NK-92 (cell line): ENCODE measurements around the gene ATP6V0D1.
"Not testable (repeated sequence)": the region's sequence is repeated elsewhere in the genome, so short reads cannot be mapped to it uniquely, and the experiment has no call there.

Experiments
- DNase-seq: peaks from one replicate; lab custom pipeline; 2025; ENCODE audit not compliant: unreplicated experiment; lab: John Stamatoyannopoulos, UW

The ATP6V0D1 gene

DNA sequence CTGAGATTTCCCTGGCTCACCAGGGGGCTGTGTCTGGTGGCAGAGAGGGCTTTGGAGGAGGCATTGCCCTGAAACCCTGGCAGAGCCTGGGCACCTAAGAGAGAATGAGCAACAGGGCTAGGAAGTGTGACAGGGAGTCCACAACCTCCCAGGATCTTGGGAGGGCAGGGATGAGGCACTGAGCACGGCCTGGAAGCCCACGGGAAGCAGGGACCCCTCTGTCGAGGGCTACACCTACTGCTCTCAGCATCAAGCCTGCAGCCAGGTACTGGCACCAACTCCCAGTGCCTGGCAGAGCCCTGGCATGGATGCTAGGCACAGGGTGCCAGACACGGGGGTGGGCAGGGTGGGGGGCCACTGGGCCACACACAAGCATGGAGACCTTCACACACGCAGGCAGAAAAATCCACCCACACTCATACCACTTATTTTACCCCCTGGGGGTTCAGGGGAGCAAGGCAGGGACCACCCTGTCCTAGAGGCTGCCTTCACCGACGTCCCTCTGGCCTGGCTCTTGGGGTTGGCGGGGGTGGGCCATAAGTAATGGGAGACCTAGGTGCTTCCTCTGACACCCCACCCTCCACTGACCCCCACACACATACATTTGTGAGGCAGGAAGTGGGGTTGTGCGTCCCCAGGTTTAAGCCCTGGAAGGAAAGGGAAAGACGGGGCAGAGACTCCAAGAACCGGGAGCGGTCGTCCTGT lies 51.0 kb downstream of the ATP6V0D1 start:
- no peak for DNase-seq

DNA sequence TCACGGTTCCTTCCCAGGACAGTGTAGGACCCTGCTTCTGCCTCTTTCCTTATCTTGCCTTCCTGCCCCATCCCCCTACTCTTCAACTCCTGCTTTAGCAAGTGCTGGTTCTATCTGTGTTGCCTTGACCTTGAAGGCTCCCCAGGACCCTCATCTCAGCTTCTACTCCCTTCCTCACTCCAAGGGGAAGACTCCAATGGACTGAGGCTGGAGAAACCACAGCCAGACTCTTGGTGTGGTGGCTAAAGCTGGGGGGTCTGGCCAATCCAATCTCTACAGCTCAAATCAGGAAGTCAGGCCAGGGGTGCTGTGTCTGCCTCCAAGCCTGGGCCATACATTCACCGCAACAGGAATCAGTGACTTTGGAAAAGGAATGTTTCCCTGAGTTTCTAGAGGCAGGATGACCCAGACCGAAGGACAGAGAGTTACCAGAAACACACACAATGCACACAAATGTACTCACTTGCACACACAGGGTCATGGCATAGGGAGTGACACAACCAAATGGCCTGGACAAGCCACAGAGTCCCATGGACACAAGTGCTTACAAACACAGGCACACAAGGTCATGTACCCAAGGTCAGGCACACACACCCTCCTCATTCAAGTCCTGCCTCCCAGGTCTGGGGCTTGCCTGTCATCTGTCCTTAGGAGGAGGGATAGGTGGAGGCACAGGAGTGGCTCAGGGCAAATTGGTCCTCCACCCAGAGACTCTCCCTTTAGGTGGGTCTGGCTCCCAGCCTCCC lies 51.7 kb downstream of the ATP6V0D1 start:
- no peak for DNase-seq

DNA sequence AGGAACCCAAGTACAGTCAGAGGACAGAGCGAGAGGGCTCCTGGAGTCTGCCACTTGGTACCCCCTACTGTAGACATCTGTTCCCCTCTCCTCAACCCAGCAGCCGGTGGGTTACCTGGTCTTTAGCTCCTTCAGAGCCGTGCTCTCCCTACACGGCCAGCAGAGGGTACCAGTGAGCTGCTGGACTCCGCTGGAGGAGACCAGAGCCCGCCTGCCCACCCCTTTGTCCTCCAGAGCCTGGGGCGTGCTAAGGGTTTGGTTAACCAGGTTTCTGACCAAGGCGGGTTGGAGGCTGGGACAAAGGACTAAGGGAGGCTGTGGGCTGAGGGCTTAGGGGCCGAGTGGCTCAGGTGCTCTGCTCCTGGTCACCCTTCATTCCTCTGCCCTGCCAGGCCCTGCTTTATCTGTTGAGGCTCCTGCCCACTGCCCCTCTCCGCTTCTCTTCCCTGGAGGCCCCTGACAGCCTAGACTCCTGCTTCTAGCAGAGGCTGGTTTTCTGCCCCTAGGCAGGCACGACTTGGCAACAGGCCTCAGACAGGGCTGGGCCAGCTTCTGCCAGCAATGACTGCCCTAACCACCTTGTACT lies 52.7 kb downstream of the ATP6V0D1 start:
- no peak for DNase-seq

DNA sequence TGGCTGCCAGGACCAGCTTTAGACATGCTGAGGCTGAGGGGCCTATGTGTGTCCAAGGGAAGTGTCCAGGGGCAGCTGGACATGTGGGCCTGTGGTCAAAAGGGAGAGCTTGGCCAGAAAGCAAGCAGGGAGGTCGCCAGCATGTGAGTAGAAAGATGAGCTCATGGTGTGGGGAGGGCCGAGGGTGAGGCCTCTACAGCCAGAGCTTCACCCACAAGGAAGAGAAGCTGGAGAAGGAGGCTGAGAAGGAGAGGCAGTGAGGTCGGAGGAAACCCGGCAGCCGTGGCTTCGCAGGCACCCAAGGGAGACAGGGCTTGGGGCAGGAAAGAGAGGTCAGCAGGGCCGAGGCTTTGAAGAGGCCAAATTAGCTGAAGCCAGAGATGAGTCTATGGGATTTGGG lies 54.0 kb downstream of the ATP6V0D1 start:
- DNase-seq, result no peak

DNA sequence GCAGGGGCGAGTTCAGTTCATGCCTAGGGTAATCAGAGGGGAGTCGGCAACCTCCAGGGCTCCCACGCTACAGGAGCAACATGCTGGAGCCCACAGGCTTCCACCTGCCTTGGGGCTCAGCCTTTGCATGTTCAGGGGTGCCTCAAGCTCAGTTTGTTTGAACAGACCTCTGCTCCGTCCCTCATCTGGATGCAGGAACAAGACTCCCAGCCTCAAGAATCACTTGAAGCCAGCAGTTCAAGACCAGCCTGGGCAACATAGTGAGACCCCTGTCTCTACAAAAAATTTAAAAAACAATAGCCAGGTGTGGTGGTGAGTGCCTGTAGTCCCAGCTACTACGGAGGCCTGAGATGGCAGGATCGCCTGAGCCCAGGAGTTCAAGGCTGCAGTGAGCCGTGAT lies 54.9 kb downstream of the ATP6V0D1 start:
- no peak for DNase-seq

DNA sequence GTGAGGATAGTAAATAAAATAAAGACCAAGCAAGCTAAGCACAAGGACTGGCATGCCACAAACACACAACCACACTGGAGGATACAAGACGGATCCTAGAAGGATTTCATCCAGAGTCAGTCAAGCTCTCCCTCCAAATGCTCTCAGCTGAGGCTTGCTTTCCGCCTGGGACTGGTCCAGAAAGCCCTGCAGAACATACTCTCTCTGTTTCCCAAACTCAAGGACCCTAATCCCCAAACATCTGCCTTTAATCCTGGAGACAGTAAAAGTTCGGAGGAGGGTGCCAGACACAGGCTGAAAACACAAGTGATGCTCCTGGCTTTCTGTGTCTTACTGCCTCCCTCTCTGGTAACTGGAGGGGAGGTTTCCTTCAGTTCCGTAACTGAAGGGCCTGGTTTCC lies 55.4 kb downstream of the ATP6V0D1 start:
- DNase-seq, result no peak

DNA sequence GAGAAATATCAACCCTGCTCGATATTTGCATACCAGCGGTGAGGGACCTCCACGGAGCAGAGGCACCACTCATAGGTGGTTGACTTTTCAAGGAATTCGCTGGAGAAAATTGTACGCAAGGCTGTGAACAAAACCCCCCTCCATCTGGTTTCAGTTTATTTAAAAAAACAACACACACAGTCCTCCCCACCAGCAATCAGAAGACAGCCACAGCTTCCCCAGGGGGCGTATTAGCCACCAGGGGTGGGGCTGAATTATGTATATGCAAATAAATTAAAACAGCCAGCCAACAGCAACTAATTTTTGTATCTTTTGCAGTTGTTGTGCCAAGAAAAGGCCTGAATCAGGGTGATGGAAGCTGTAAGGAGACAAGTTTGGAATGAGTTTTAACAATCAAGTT lies 55.9 kb downstream of the ATP6V0D1 start:
- DNase-seq, result no peak

DNA sequence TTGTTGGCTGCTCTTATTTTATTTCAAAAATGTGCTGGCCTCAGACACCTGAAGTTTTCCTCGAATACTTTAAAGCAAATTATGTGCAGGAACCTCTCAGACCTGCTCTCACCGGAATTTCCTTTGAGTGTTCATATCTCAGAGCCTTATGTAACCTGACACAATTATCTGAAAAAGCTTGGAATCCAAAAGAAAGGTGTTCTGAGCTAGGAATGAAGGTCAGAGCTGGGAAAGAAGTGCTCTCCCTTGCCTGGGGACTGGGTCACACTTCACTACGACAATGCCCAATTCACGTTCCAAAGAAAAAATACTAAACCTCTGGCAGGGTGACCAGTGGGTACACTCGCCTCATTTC lies 56.7 kb downstream of the ATP6V0D1 start:
- DNase-seq, result no peak

DNA sequence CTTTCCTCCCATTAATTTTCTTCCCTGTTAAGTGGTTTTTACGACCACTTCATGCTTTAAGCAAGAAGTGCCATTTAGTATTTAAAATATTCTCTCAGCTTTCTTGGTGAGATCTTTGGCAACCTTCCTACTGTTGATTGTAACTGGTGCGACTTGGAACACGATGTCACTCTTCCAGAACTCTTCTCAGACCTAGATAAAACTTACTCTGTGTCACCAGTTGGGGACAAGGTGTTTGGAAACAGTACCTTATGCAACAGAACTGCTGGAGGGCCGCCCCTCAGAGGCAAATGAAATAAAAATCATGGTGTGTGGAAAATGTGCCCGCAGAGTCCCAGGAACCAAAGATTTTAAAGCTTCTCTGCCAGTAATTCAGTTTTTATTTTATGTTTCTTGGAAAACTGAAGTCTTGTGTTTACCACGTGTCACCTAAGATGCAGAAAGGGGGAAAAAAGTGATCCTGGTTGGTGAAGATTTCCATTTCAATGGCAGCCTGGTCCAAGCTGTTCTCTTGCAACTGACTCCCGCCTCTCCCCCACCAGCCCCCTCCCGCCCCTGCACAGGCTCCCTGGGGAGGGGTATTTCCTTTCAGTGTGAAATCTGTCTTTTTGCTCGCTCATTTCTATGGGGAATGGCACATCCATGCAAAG lies 57.2 kb downstream of the ATP6V0D1 start:
- no peak for DNase-seq

DNA sequence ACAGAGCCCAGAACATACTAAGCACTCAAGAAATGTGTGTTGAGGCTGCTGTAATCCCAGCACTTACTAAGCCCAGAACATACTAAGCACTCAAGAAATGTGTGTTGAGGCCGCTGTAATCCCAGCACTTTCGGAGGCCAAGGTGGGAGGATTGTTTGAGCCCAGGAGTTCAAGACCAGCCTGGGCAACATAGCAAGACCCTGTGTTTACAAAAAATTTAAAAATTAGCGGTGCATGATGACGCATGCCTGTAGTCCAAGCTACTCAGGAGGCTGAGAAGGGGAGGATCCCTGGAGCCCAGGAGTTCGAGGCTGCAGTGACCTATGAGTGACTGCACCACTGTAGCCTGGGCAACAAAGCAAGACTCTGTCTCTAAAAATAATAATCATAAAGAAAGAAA lies 57.9 kb downstream of the ATP6V0D1 start:
- DNase-seq, result no peak

DNA sequence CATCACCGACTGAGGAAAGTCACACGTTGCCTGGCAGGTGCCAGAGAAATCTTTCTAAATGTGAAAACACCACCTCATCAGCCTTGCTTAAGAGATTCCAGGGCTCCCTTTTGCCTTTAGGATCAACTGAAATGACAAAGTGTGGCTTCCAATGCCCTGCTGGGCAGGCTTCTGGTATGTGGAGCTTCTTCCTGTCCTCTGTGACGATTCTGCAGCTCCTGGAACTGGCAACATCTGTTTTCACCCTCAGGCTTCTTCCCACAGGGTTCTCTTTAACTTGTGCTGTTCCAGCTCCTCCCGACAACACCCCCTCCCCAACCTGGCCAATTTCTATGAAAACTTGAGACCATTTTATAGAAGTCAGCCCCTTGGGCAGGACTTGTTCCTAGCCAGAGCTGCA lies 59.9 kb downstream of the ATP6V0D1 start:
- no peak for DNase-seq

DNA sequence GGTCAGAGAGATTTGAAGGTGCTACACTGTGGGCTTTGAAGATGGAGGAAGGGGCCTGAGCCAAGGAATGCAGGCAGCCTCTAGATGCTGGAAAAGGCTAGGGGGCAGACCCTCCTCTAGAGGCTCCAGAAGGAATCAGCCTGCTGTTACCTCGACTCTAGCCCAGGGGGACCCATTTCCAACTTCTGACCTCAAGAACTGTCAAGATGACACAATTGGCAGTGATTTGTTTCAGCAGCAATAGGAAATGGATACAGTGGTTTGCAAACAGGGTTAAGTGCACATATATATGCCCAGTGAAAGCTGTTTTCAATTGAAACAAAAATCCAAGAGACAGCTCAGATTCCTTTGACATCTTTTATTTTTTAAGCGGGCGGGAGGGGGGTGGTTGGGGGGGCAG lies 61.0 kb downstream of the ATP6V0D1 start:
- DNase-seq, result no peak

DNA sequence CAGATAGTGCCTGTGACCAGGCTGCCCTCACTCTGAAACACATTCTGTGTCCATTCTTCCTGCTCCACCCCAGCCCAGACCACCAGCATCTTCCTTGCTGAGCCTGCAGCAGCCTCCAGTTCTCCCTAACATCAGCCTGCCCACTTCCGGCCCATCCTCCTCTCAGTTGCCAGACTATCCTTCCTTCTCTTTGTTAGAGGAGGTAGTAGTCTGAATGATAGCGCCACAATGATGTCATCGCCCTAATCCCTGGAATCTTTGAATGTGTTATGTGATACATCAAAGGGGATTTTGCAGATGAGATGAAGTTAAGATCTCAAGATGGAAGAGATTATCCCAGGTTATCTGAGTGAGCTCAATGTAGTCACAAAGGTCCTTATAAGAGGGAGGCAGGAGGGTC lies 61.5 kb downstream of the ATP6V0D1 start:
- DNase-seq, result no peak

DNA sequence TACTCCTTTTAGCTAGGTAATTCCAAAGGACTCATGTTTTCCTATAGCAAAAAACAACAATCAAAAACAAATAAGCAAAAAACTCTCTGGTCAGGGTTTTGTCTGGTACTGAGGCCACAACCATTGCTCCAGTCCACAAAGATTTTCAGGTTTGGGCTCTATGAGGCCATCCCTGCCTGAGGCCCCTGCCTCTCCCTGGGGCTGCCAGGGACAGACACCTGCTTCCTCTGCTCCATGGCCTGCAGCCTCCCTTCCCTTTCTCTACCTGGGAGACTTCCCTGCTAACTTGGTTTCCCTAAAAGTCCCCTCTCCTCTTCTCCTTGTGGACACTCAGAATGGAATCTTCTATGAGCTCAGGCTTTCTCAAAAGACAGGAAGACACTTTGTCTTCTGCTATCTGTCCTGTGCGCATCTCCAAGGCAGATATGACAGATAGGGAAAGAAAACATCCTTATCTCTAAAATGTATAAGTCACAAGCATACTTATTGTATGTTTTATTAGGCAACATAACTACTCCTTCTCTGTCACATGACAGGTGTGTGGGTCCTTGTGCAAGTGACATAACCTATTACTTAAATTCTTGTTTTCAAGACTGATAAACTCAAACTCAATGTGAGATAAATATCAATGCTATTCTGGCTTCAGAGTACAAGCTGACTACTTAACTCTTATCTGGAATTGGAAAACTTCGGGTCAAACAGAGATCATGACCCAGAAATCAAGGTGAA lies 63.5 kb downstream of the ATP6V0D1 start:
- DNase-seq, result no peak

DNA sequence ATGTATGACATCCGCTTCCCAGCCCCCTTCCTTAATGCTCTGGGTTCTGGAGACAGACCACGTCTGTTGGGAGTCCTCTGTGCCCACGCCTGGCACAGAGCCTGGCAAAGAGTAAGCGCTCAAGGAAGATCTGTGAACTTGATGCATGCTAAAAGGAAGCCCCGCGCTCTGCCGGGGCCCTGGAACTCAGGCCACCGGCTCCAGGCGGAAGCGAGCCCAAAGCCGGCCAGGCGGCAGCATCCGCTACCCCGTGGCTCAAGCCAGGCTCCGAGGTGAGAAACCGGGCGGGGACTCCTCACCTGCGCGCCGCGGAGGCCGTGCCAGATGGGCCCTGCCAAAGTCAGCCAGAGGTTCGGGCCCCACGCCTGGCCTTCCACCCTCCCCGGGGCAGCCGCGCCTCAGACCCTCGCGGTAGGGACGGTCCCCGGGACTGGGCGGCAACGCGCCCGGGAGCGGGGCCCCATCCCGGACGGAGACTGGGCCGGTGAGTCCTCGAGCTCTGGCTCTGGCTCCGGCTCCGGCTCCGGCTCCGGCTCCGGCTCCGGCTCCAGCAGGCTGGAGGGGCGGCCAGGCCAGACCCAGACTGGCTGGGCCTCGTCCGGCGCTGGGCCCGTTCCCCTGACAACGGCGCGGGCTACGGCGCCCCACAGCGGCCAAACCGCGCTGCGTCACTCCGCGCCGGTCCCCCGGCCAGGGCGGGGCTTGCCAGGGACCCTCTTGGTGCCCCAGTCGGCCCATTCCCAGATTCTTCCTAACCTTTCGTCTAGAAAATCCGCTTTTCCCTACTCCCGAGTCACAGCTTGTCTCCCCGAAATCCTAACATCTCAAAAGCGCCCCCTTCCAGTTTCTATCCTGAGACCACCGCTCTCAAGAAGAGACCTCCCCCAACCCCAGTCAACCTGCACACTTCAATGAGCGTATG lies 64.8 kb downstream of the ATP6V0D1 start, which contains the start of gene ZDHHC1:
ZDHHC1 (minus strand) TSS at position 606 of the 922 bp plus-strand sequence. CDS start 8,702 bp downstream, outside the sequence.
- no peak for DNase-seq

DNA sequence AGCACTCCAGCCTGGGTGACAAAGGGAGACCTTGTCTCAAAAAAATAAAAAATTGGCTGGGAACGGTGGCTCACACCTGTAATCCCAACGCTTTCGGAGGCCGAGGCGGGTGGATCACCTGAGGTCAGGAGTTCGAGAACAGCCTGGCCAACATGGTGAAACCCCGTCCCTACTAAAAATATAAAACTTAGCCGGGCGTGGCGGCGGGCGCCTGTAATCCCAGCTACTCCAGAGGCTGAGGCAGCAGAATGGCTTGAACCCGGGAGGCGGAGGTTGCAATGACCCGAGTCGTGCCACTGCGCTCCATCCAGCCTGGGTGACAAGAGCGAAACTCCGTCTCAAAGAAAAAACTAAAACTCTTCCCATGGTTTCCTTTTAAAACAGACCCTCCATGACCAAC lies 65.5 kb downstream of the ATP6V0D1 start:
- DNase-seq, result not testable (repeated sequence)

DNA sequence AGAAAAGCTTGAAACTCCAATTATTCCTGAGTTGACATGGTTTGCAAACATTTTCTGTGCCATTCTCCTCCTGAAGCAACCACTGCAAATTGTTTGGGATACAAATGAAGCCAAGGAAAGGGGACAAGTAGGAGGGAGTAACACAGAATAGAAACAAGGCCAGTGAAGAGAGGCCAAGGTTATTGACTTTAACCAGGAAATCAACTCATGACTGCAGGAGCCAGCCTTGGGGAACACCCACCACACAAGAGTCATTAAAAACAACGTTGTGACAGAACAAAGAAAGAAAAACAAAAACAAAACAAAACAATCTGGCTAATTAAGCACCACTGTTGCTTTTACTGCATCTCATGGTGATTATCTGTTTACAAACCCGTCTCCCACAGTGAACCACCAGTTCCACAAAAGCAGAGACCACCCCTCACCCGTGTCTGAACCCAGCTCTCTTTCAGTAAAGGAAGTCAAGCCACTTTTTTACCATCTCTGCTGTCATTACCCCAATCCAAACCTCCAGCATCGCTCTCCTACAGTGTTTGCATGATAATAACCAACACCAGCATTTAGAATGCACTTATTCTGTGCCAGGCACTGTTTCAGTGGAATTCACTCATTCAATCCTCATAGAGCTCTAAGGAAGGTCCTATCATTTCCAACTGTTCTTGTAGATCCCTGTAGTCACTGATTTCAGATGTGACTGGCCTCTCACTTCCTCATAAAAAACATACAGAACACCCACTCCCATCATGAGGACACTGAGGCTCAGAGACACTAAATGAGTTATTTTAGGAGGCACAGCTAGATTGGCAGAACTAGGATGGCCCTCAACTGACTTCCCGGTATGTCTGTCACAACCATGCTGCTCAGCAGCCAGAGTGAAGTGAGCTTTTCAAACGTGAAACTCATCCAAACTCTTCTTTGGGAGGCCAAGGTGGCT lies 66.7 kb downstream of the ATP6V0D1 start:
- no peak for DNase-seq

DNA sequence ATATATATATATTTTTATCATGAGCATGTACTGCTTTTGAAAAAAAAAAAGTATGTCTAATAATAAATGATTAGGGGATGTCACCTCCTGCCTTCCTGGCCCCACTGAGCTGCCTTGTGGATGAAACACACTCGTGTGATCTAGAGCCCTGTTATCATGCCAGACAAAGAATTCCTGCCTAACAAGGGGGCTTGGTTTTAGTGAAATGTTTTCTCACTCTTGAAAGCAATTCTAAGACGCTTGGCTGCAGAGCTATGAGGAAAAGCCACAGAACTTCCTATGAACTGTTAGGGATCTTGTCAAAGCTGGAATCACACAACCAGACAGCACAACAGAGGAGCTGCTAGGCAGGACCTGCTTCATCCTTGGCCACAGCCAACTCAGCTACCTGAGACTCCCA lies 68.7 kb downstream of the ATP6V0D1 start:
- DNase-seq, result no peak

DNA sequence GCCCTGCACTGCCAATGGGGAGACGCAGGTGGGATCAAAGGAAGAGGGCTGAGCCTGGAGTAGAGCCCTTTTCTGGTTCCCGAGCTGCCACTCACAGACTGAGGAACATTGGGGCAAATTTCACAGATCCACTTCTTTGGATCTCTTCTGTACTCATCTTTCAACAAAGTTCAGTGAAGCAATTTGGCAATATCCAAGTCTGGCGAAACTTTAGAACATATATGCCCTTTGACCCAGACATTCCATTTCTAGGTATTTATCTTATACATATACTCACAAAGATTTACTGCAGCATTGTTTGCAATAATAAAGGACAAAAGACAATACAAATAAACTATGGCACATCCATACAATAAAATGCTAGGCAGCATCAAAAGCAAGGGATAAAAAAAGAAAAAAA lies 69.6 kb downstream of the ATP6V0D1 start:
- no peak for DNase-seq
